ENCODE data around the gene GAS5.

DNA sequence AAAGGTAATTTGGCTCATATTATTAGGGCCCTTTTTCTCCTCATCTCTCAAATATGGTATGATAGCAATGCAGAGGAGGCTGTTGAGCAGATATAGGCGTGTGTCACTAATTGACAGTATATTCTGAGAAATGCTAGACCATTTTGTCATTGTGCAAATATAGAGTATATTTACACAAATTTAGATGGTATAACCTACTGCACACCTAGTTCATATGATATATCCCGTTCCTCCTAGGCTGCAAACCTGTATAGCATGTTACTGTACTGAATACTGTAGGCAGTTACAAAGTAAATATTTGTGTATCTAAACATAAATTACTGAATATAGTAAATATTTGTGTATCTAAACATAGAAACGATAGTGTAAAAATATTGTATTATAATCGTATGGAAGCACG lies 8.9 kb upstream of the GAS5 start:
- TF ChIP-seq POLR2A (IDR thresholded peaks at IDR 0.05; ENCODE audit: low read depth, low read length) (no peak), POU2F2 (IDR thresholded peaks at IDR 0.05; ENCODE audit: low read depth, low read length) (no peak), PAX5 (IDR thresholded peaks at IDR 0.05; ENCODE audit: insufficient read depth, low read length, severe bottlenecking) (no peak)
